Breast epithelium (tissue), 4 donors: ENCODE measurements around the gene KRT76. TPM values are rescaled to one million over a fixed set of nuclear protein-coding genes. Genes with fewer than 3 reads are reported as not detected.

Experiments used
- DNase-seq, 2 donors: peaks; one replicate each; pipeline ENCODE4 v3.0.0-alpha.2; 2019; ENCODE audit warnings: low spot score in 2 of 2
- H3K27ac ChIP-seq, 2 donors: fragments of 200-600 bp; sonication (generic) in 1 of 2; one replicate each; pipeline ENCODE4 v1.5.1; 2016 to 2019; ENCODE audit warnings: mild to moderate bottlenecking in 1 of 2
- H3K27me3 ChIP-seq, 2 donors: fragments of 200-600 bp; sonication (generic) in 1 of 2; one replicate each; pipeline versions ENCODE4 v1.5.1 to v1.6.0; 2017 to 2019; ENCODE audit warnings: control low read depth in 1 of 2, mild to moderate bottlenecking in 1 of 2
- H3K36me3 ChIP-seq: fragments of 200-600 bp; one replicate; pipeline ENCODE4 v1.5.1; 2019
- H3K4me1 ChIP-seq, 2 donors: fragments of 200-600 bp; sonication (generic); one replicate each; pipeline ENCODE4 v1.5.1; 2016 to 2019; ENCODE audit warnings: control low read depth in 1 of 2
- H3K4me3 ChIP-seq, 3 donors: fragments of 200-600 bp; sonication (generic); 1 replicate in 2 of 3; 2 replicates in 1 of 3; pipeline ENCODE4 v1.5.1; 2016 to 2019; ENCODE audit warnings: mild to moderate bottlenecking in 3 of 3, moderate library complexity in 2 of 3
- H3K9me3 ChIP-seq, 2 donors: fragments of 200-600 bp; sonication (generic) in 1 of 2; one replicate each; pipeline ENCODE4 v1.5.1; 2016 to 2019; ENCODE audit warnings: control low read depth in 1 of 2
- CTCF ChIP-seq, 3 donors: fragments of 450-650 bp; IDR thresholded peaks; one replicate each; pipeline ENCODE4 v1.5.1; 2016 to 2017; ENCODE audit warnings: antibody characterized with exemption in 3 of 3, mild to moderate bottlenecking in 3 of 3, moderate library complexity in 3 of 3
- POLR2A ChIP-seq: fragments of 450-650 bp; IDR thresholded peaks from one replicate; pipeline ENCODE4 v1.6.1; 2016; ENCODE audit warnings: antibody characterized with exemption, mild to moderate bottlenecking, moderate library complexity
- POLR2AphosphoS5 ChIP-seq, 3 donors: sonication (generic); formaldehyde crosslinking; IDR thresholded peaks; one replicate each; pipeline ENCODE4 v1.6.1; 2017; ENCODE audit warnings: antibody characterized with exemption in 3 of 3
- intact Hi-C: fragments of 100-400 bp; cut with DNase I; formaldehyde crosslinking; loops from one replicate; pipeline ENCODE4 v1.15.1; 2023; ENCODE audit warnings: low total_unique reads
- total RNA-seq, 3 donors: library from RNA; depleted of rRNA; stranded (reverse); fragments of >200 nt; gene quantifications; one replicate each; pipeline ENCODE4 v1.1.0, GENCODE V29; 2016

KRT76 gene
- total RNA-seq, 3 donors from 2014 or later, result not detected

GRCh38 chr12:52813885-52814709 lies 37.0 kb upstream of the KRT76 start, which contains the start of gene KRT4:
TSS of gene KRT4 (minus strand) at chr12:52814116. CDS start at chr12:52814058, 58 bp downstream.
- H3K27ac ChIP-seq, result no peak within 1 kb of the TSS
- no peak for DNase-seq
- peaks cover 0 to 4% of the 10 kb centered on the region in 2 donors for H3K27me3 ChIP-seq
- no peaks in the 10 kb centered on the region for H3K9me3 ChIP-seq
- no peaks in the 10 kb centered on the region for H3K4me1 ChIP-seq
- TF ChIP-seq POLR2AphosphoS5 (IDR thresholded peaks at IDR 0.05), result no peak
- TF ChIP-seq CTCF (IDR thresholded peaks at IDR 0.05), result no peak
- TF ChIP-seq POLR2A, result no peak
- intact Hi-C loops, result no loop called here
- H3K36me3 ChIP-seq, result no peaks in the 10 kb centered on the region
- H3K4me3 ChIP-seq, result no peak within 1 kb of the TSS

GRCh38 chr12:52813203-52813819 lies 36.2 kb upstream of the KRT76 start:
- Histone ChIP-seq H3K4me1 (no peaks in the 10 kb centered on the region), H3K36me3 (no peaks in the 10 kb centered on the region), H3K4me3 (no peak overlapping the region), H3K27ac (no peak overlapping the region), H3K9me3 (no peaks in the 10 kb centered on the region), H3K27me3 (peaks cover 0 to 4% of the 10 kb centered on the region in 2 donors)
- intact Hi-C loops, result no loop called here
- no peak for DNase-seq
- no peak for TF ChIP-seq CTCF (IDR thresholded peaks at IDR 0.05)

- H3K9me3 ChIP-seq, result no peaks in the 10 kb centered on the region
- no peaks in the 10 kb centered on the region for H3K36me3 ChIP-seq
- intact Hi-C loops, result no loop called here
- DNase-seq, result no peak
- no peak for TF ChIP-seq POLR2A
- no peak for TF ChIP-seq CTCF (IDR thresholded peaks at IDR 0.05)
- TF ChIP-seq POLR2AphosphoS5 (IDR thresholded peaks at IDR 0.05), result no peak
- H3K4me1 ChIP-seq, result no peaks in the 10 kb centered on the region
- no peak overlapping the region for H3K4me3 ChIP-seq
- peaks cover 0 to 2% of the 10 kb centered on the region in 2 donors for H3K27me3 ChIP-seq
- no peak overlapping the region for H3K27ac ChIP-seq
These were observed 35.6 kb upstream of the KRT76 start for GRCh38 chr12:52812749-52813148.

DNA sequence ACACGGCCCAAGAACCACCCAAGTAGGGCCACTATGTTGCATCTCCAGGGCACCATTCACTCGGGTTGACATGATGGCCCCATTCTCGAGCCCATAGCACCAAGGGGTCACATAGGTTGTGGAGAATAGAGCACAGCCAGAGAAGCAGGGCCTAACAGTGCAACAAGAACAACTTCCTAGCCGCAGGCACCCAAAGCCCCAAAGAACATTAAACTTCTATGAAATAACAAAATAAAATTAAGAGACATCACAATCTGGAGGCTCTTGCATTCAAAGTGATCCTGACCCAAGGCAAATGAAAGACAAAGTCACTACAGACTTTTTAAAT lies 34.9 kb upstream of the KRT76 start:
- TF ChIP-seq POLR2A, result no peak
- TF ChIP-seq CTCF (IDR thresholded peaks at IDR 0.05), result no peak
- no peak for TF ChIP-seq POLR2AphosphoS5 (IDR thresholded peaks at IDR 0.05)
- intact Hi-C loops, result no loop called here

More for the DNA sequence above, 34.9 kb upstream of the KRT76 start:
- no peak overlapping the region for H3K4me3 ChIP-seq
- no peak overlapping the region for H3K27ac ChIP-seq
- no peak for DNase-seq
- peaks cover 0 to 8% of the 10 kb centered on the region in 2 donors for H3K27me3 ChIP-seq
- no peaks in the 10 kb centered on the region for H3K36me3 ChIP-seq
- no peaks in the 10 kb centered on the region for H3K4me1 ChIP-seq
- H3K9me3 ChIP-seq, result no peaks in the 10 kb centered on the region
